Right renal pelvis (tissue), 4 donors: ENCODE data around the gene CDKN2AIP. TPM values are rescaled to one million over a fixed set of nuclear protein-coding genes. Genes with fewer than 3 reads are reported as not detected.
"Not testable (repeated sequence)": the region's sequence is repeated elsewhere in the genome, so short reads cannot be mapped to it uniquely, and the experiment has no call there.

Experiments
- DNase-seq, 4 donors: peaks; one replicate each; pipeline ENCODE4 v3.0.0-alpha.2; 2013; ENCODE audit warnings: low read depth in 4 of 4, low spot score in 3 of 4, missing footprints in 1 of 4
- polyA plus RNA-seq, 4 donors: library from polyadenylated mRNA; unstranded; fragments of 120-200 nt; gene quantifications; one replicate each; pipeline ENCODE4 v1.2.1, GENCODE V29; 2013; ENCODE audit not compliant: insufficient read length in 4 of 4

CDKN2AIP gene
- polyA plus RNA-seq, 4 donors: 36.6 to 43.7 (median 39.3) TPM

GRCh38 chr4:183413234-183414200, 30.9 kb upstream of the CDKN2AIP start:
- no peak for DNase-seq

GRCh38 chr4:183416879-183417755, 27.3 kb upstream of the CDKN2AIP start:
- DNase-seq: no peak

GRCh38 chr4:183422962-183423631, 21.3 kb upstream of the CDKN2AIP start:
- DNase-seq: no peak

- DNase-seq: no peak
Observed at GRCh38 chr4:183424109-183424744, 20.2 kb upstream of the CDKN2AIP start.

- DNase-seq: no peak
Observed at GRCh38 chr4:183426507-183426906, 17.9 kb upstream of the CDKN2AIP start.

- DNase-seq: no peak
Observed at GRCh38 chr4:183429489-183429888, 14.9 kb upstream of the CDKN2AIP start.

GRCh38 chr4:183430317-183430993, 14.0 kb upstream of the CDKN2AIP start:
- no peak for DNase-seq

- no peak for DNase-seq
Observed at GRCh38 chr4:183430994-183431347, 13.5 kb upstream of the CDKN2AIP start.

- no peak for DNase-seq
Observed at GRCh38 chr4:183431614-183432013, 12.8 kb upstream of the CDKN2AIP start.

- DNase-seq: not testable (repeated sequence)
Observed at GRCh38 chr4:183433183-183433582, 11.3 kb upstream of the CDKN2AIP start.

GRCh38 chr4:183434264-183434663, 10.2 kb upstream of the CDKN2AIP start:
- DNase-seq: no peak

- DNase-seq: no peak
Observed at GRCh38 chr4:183434666-183435190, 9.7 kb upstream of the CDKN2AIP start.

- no peak for DNase-seq
Observed at GRCh38 chr4:183435803-183436202, 8.6 kb upstream of the CDKN2AIP start.

GRCh38 chr4:183436417-183436816, 8.0 kb upstream of the CDKN2AIP start:
- no peak for DNase-seq

GRCh38 chr4:183437452-183437851, 7.0 kb upstream of the CDKN2AIP start:
- no peak for DNase-seq

GRCh38 chr4:183438458-183439113, 5.8 kb upstream of the CDKN2AIP start:
- DNase-seq: no peak

- no peak for DNase-seq
Observed at GRCh38 chr4:183441276-183441675, 3.2 kb upstream of the CDKN2AIP start.

- peak in 1 of 4 donors; percentile 78 for DNase-seq
Observed at GRCh38 chr4:183443655-183444213, 702 bp upstream of the CDKN2AIP start.

GRCh38 chr4:183445097-183445428, 627 bp downstream of the CDKN2AIP start:
- DNase-seq: no peak
